ENCODE measurements around the gene ERI3. TPM values are rescaled to one million over a fixed set of nuclear protein-coding genes. Genes with fewer than 3 reads are reported as not detected.

ERI3 gene
- polyA plus RNA-seq, 1 donor, result 45.7 TPM

DNA sequence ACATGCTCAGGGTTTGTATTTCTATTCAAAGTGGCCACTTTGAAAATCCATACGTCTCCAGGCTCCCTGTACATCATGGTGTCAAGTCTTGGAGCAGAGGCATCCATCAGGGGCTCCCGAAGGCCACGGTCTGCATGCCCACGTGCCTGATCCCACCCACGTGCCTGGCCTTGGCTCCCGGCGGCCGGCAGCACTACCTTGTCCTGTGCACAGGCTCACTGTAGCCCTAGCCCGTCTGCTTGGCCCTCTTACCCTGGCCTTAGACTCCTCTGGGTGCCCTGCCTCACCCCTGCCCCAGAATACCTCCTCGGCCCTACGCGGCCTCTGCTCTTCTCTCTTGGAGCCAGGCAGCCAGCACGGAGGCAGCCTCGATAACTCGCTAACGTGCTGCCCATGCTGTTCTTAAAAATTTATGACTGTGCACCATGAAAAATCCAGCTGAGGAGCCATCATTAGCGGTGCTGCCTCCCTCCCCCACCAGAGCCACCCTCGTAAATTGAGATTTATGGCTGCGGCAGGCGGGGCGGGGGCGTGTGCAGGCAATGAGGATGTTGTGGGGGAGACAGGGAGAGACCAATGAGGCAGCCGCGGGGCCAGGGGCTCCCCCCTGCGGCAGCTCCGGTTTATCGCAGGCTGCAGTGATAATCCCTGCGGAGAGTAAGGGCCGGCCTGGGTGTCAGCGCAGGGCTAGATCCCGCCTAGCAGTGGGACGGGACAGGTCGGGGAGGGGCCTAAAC, 117.2 kb downstream of the ERI3 start:
- DNase-seq (ENCODE audit: low read depth), result no peak

DNA sequence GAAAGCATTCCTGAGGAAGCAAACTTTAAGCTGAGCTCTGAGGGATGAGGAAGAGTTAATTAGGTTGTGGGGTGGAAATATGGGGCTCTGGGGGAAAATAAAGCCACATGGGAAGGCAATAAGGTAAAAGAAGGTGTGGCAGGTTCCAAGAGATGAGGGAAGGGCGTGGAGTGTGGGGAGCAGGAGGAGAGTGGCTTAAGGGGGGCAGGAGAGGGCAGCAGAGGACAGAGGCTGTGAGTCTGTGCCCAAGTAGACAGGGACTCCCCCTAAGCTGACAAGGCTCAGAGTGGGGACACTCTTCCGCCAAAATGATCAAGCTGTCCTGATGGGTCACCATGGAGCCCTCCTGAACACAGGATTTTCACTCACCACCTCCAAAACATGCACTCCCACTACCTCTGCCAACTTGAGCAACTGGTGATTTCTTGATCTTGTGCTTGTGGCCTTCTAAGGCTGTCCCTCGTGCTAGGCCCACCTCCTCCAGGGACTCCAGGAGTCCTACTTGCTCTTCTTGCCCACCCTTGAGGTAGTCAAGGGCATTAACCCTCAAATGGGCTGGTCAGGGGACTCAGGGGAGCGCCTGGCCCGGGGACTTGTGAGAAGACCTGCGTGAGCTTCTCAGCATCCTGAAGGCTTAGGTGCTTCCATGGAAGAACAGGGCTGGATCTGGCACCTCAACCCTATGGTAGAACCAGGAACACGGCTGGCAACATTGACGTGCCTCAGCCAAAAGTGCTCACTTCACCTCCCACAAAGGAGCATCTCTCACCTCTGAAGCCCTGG, 118.4 kb downstream of the ERI3 start:
- no peak for DNase-seq (ENCODE audit: low read depth)

DNA sequence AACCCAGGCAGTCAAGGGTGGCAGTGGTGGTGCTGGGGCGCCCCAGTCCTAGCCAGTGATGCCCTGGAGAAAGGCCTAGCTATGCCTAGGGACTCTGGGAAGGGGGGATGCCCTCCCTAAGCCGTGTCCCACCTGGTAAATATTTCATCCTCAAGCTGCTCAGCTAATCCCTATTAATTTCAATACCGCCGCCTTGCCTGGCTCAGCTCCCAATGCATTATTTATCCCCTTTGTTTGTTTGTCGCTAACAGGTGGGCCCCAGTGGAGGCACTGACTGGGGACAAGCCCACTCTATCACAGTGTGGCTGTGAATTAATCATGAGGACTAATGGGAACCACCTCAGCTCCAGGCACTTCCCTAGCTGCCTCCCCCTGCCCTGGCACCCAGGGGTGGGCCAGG, 119.2 kb downstream of the ERI3 start:
- DNase-seq (ENCODE audit: low read depth), result no peak

DNA sequence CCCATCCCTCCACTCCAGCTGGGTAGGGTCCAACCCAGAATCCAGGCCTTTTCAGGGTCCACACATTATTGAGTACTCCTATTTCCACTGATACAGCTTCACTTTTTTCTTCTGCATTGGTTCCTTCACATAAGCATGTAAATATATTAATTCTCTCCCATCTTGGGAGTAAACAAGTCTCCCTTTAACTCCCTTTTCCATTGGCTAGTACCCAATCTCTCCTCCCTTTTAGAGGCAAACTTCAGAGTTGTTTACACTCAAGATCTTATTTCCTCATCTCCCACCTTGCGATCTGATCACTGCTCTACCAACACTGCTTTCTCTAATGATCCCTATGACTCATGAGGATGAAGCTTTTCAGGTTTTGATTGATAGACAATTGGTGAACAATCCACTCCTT, 121.5 kb downstream of the ERI3 start:
- DNase-seq (ENCODE audit: low read depth), result no peak

DNA sequence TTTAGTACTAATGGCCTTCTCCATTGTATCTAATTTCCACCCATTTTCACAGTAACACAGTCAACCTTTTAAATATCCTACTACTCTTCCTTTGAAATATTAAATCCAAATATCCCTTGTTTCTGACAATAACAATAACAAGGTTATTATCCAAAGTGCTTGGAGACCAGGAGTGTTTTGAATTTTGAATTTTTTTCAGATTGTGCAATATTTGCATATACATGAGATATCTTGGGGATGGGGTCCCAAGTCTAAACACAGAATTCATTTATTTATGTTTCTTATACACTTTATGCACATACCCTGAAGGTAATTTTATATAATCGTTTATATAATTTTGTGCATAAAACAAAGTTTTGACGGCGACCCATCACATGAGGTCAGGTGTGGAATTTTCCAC, 124.3 kb downstream of the ERI3 start:
- DNase-seq (ENCODE audit: low read depth), result no peak

DNA sequence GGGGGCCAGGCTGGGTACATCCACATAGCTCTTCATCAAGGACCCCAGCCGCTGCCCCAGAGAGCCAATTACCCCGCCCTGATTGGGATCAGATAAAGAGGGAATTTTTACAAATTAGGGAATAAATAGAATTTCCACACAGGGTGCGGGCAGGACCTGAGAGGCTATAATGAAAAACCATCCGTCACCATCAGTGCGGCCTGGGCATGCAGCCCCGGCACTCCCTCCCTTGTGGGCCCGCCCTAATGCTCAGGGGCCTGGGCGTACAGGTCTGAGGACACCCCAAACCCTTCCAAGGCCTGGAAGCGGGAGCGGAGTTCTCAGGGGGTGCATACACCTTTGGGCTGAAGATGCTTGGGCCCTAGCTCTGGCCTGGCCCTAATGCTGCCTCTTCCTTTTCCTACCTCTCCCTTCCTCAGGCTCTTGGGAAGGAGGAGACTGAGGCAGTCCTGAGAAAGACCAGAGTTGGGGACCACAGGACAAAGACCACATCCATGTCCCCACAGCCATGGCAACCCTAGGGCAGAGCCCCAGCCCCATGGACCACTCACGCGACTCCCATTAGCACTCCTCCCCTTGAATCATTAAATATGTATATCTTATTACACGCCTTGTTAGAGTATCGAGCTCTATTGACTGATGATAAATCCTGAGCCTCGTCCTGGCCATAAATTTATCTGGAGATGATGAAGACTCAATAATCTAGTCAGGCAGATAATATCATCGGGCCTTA, 125.5 kb downstream of the ERI3 start:
- no peak for DNase-seq (ENCODE audit: low read depth)

DNA sequence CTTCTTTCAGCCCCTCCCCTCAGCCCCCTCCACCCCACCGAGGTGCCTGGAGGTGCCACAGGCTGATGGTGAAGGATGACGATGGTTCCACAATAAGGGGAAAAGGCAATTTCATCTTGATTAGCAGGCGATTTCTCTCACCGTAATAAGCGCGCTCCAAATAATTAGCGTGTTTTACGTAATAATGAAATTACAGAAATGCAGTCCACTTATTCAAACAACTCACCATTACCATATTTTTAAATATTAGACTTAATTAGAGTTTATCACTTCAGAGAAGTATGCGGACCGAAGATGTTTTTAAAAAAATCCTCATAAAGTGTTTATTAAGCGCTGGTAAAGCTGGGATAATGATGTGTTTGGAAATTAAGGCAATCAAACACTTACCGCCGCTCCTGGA, 126.8 kb downstream of the ERI3 start:
- DNase-seq (ENCODE audit: low read depth), result no peak

DNA sequence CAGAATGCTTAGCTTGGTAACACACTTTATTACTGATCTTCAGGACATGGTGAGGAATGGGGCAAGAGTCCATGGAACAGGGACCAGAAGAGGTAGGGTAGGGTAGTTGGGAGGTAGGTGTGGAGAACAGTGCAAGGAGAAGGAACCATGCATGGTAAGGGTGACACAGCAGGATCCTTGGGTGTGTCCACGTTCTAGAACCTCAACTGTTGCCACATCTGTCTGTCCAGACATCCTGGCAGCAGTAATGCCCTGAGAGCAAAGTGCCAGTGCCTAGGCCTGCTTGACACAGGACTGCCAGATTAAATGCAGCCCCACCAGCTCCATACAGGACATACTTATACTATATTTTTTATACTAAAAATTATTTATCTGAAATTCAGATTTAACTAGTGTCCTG, 127.8 kb downstream of the ERI3 start:
- no peak for DNase-seq (ENCODE audit: low read depth)

DNA sequence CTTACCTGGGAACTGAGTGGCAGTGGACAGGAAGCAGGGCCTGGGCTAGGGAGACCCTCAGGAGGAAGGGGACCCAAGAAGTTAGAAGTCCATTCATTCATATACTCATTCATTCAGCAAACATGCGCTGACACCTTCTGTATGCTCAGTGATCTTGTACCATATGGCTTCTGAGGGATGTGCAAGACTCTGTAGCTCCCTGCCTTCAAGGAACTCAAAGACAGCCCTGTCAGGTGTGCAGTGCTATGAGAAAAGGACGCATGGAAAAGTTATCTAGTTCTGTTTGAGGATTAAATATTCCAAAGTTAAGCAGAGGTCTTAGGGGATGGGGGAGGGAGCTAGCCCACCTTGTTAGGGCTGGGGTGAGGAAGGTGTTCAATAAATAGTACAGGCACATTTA, 129.3 kb downstream of the ERI3 start:
- DNase-seq (ENCODE audit: low read depth), result no peak

DNA sequence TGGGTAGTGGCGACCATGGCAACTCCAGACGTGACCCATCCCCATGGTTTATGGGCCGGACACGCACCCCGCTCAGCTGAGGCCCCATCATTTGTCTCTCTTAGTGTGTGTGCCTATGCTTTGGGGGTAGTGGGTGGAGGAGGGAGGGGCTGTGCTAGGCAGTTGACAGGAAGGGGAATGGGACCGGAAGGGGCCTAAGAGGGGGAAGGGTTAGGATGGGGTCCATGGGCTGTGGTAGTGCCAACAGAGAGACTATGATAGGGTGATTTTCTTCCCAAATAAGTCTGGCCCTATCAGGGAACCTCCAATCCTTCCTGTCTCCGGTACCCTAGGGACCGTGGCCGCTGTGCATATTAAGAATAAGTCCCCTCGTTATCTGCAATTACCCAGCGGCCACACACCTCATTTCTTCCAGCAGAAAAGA, 131.9 kb downstream of the ERI3 start:
- no peak for DNase-seq (ENCODE audit: low read depth)

DNA sequence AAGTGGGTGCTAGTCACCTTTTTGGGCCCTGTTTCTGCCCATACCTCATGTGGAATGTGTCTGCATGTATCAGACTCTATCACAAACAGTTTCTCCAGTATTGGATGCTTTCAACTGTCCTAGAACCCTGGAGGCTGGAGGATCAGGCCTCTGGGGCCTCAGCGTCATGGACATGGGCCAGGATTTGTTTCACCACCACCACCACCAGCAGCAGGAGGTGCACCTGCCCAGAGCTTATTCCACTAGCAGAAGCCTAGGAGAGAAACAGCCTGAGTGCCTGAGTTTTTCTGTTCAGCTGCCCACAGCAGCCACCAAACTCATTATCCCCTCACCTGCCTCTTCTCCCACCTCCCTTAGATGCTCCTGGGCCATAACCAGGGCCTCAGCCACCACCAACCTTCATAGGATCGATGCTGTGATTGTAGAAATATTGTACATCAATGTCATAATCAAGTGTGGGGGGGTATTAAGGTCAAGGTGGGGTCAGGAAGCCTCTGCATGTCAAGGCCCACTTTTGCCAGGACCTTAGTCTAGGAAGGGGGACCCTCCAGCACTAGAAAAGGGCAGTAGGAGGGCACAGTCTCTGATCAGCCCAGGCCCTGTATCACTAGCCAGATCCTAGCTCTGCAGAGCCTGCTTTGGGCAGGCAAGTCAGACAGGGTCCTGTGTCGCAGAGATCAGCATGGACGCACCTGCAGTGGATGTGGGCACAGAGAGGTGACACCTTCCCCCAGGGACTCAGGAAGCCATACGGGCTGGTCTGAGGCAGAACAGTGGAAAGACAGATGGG, 132.5 kb downstream of the ERI3 start:
- DNase-seq (ENCODE audit: low read depth), result no peak

DNA sequence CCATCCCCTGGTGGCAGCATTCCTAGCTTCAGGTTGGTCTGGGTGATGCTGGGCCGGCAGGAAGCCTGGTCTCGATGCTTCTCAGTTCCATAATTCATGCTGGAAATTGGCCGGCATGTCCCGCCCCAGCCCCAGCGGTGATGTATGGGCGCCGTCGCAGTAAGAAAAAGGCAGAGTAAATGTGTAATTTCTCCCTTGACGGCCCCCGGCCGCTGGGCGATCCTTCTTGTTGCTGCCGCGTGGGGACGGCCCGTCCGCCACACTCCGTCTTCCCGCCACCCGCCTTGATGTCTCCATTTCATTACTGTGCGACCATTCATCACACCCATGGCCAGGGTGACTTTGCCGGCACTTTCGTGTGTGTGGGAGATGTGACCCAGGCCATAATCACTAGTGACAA, 133.3 kb downstream of the ERI3 start:
- DNase-seq (ENCODE audit: low read depth), result no peak

DNA sequence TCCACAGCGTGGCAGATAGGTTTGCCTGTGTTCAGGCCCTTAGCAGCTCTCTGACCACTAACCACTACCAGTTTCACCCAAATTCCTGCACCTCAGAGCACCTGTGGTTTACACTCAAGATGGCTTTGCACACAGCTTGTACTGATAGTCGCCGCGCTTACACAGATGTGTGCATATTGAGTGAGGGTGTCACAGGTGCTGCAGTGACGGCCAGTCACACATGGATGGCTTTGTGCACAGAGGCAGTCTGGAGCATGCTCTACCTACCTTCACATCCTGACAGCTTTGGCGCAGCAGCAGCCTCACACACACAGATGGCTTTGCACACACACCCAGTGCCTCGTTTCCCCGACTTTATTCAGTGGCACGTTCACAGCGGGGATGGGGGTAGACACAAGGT, 134.3 kb downstream of the ERI3 start:
- no peak for DNase-seq (ENCODE audit: low read depth)

DNA sequence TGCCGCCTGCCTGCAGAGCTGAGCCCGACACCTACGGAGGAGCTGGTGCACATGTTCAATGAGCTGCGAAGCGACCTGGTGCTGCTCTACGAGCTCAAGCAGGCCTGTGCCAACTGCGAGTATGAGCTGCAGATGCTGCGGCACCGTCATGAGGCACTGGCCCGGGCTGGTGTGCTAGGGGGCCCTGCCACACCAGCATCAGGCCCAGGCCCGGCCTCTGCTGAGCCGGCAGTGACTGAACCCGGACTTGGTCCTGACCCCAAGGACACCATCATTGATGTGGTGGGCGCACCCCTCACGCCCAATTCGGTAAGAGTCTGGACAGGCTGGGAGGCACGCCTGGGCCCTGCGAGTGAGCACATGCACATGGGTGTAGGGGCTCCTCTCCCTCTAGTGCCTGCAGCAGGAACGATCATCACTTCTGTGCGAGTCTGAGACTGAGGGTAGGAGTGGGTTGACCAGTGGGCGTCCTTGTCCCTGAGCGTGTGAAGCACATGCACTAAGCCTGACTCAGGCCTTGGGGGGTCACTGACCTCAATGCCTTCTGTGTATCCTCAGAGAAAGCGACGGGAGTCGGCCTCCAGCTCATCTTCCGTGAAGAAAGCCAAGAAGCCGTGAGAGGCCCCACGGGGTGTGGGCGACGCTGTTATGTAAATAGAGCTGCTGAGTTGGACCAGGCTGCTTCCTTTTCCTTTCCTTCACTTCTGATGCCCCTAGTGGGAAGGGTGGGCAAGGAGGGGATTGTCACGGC, 134.9 kb downstream of the ERI3 start:
- no peak for DNase-seq (ENCODE audit: low read depth)

DNA sequence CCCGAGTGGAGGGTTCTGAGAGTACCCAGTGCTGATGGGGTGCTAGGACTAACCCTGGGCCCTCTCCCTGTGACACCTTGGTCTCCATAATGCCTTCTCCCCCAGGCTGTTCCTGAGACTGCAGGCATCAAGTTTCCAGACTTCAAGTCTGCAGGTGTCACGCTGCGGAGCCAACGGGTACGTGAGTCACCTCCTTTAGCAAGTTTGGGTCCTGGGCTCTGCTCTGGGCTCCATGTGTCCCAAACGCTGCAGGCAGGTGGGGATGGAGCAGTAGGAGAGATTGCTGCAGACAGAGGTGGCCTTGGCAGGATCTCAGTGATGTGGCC, 135.8 kb downstream of the ERI3 start:
- no peak for DNase-seq (ENCODE audit: low read depth)

DNA sequence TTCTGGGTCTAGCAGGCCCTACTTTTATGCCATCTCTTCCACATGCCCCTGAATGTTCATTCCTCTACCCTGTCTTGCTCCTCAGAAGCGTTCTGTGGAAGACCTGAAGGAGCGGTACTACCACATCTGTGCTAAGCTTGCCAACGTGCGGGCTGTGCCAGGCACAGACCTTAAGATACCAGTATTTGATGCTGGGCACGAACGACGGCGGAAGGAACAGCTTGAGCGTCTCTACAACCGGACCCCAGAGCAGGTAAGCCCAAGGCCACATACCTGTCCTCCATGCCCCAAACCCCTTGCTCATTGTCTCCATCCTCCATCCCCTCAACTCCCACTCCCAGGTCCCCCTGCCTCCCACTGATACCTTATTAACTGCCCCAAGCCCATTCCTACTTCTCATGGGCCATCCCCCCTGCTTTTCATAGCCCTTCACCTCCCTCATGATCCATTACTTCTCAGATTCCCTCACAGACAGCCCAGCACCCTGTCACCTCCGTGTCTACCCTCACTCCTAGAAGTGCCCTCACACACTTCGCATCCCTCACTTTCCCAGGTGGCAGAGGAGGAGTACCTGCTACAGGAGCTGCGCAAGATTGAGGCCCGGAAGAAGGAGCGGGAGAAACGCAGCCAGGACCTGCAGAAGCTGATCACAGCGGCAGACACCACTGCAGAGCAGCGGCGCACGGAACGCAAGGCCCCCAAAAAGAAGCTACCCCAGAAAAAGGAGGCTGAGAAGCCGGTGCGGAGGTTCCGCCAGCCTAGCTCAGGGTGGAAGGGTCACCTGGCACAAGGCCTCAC, 136.4 kb downstream of the ERI3 start:
- no peak for DNase-seq (ENCODE audit: low read depth)

DNA sequence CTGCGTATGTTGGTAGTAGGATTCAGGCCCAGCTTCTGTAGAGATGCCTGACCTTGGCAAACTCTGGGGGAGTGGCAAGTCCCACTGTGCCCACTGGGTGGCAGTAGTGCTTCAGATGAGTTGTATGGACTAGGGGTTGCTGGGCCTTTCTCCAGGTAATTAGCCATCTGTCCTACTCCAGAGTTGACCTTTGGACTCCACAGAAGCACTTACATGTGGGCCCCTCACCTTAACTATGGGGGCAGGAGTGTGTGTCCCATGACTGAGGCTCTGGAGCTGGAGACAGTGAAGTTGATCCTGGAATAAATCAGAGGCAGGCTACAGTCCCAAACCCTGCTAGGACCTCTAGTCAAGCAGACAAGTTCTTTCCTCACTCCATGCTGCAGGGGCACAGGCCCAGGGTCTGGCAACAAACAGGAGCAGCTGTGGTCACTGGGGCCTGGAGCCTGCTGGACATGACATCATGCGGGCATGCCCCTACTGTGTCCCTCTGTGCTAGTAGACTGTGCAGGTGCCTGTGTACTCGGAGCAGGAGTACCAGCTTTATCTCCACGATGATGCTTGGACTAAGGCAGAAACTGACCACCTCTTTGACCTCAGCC, 137.1 kb downstream of the ERI3 start:
- no peak for DNase-seq (ENCODE audit: low read depth)

DNA sequence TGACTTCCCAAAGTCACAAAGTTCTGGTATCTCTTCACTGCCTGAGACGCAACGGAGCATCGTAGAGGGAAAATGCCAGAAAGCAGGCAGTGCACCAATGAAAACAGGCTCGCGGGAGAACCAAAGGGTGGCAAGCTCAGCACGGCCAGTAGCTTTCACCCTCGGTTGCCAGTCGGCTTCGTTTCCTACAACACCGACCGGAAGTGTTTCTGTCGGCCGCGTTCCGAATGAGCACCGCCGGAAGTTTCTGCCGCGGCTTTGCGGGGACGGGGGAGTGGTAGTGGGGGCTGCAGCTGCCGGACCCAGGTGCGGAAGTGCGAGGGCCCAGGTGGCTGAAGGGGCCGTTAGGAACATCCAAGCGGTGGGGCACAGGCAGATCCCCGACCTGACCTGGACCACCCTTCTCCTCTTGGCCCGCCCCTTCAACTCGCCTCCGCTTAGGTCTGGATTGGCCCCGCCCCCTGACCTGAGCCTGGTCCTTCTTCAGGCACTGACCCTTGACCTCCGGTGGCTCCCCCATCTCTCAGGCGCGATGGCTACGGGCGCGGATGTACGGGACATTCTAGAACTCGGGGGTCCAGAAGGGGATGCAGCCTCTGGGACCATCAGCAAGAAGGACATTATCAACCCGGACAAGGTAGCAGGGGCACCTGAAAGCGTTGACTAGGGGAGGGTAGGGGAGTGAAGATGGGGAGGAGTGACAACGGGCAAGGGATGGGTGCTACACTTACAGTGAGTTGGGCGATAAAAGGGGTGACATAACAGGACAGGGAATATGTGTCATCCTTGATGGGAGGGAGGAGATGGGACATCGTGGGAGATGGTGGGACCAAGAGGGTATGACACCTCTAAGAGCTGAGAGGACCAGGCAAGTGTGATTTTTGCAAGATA, 141.6 kb downstream of the ERI3 start, which contains the start of gene DMAP1:
TSS of gene DMAP1 (plus strand) at position 250 of the 891 bp plus-strand sequence. CDS start at position 533, 283 bp downstream.
- peak; percentile 48 for DNase-seq (ENCODE audit: low read depth)

Data from forelimb muscle (tissue), 1 donor.